ENCODE results near the gene ITLN2.

DNA sequence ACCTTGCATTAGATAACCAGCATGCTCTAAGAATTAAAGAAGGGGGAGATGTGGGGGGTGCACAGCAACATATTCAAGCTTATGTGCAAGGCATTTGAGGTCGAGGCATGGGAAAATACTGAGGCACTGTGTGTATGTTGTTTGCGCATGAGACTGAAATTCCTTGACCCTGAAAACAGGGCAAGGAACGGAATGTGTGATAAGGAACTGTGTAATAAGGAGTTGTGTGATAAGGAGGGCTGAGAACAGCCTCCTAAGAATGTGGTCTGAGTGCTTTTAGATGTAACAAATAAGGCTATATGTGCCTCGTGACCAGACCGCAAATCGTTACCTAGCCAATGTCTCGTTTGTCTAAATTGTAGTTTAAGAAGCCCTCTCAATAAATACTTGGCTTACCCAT is 43.2 kb downstream of the ITLN2 start:
- no peak for TF ChIP-seq POLR2A (IDR thresholded peaks at IDR 0.05)
- TF ChIP-seq, protein P1, sequence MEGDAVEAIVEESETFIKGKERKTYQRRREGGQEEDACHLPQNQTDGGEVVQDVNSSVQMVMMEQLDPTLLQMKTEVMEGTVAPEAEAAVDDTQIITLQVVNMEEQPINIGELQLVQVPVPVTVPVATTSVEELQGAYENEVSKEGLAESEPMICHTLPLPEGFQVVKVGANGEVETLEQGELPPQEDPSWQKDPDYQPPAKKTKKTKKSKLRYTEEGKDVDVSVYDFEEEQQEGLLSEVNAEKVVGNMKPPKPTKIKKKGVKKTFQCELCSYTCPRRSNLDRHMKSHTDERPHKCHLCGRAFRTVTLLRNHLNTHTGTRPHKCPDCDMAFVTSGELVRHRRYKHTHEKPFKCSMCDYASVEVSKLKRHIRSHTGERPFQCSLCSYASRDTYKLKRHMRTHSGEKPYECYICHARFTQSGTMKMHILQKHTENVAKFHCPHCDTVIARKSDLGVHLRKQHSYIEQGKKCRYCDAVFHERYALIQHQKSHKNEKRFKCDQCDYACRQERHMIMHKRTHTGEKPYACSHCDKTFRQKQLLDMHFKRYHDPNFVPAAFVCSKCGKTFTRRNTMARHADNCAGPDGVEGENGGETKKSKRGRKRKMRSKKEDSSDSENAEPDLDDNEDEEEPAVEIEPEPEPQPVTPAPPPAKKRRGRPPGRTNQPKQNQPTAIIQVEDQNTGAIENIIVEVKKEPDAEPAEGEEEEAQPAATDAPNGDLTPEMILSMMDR (IDR thresholded peaks at IDR 0.05), result no peak
- TF ChIP-seq EP300 (IDR thresholded peaks at IDR 0.05), result peak in 2 of 4 donors; percentile 41 to 54
- no peak for TF ChIP-seq POLR2AphosphoS5 (IDR thresholded peaks at IDR 0.05)

Data from upper lobe of left lung (tissue), 4 donors.